Measurements from ENCODE around the gene CLCN6.

DNA sequence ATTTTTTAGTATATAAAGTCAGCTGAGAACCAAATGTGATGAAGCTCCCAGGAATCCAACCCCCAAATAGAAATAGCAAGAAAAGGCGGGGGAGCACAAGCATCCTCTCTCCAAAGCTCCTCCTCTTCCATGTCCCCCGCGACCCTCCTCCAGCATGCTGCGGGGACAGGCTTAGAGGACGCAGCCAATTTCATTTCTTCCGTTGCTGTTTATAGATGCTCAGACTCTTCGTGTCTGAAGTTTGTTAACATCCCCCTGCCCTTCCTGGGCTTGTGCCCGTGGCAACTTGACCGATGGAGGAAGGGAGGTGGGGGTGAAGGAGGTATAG, 42.3 kb downstream of the CLCN6 start:
- TF ChIP-seq, protein P1, sequence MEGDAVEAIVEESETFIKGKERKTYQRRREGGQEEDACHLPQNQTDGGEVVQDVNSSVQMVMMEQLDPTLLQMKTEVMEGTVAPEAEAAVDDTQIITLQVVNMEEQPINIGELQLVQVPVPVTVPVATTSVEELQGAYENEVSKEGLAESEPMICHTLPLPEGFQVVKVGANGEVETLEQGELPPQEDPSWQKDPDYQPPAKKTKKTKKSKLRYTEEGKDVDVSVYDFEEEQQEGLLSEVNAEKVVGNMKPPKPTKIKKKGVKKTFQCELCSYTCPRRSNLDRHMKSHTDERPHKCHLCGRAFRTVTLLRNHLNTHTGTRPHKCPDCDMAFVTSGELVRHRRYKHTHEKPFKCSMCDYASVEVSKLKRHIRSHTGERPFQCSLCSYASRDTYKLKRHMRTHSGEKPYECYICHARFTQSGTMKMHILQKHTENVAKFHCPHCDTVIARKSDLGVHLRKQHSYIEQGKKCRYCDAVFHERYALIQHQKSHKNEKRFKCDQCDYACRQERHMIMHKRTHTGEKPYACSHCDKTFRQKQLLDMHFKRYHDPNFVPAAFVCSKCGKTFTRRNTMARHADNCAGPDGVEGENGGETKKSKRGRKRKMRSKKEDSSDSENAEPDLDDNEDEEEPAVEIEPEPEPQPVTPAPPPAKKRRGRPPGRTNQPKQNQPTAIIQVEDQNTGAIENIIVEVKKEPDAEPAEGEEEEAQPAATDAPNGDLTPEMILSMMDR (IDR thresholded peaks at IDR 0.05; ENCODE audit: low read length) = no peak
- TF ChIP-seq EZH2 (optimal IDR thresholded peaks at IDR 0.05; ENCODE audit: low read depth, low read length) (no peak), EZH2phosphoT487 (IDR thresholded peaks at IDR 0.05; ENCODE audit: low read length) (no peak)

All from MM.1S (cell line).